ENCODE measurements around the gene NHERF2. TPM values are rescaled to one million over a fixed set of nuclear protein-coding genes. Genes with fewer than 3 reads are reported as not detected.

Gene NHERF2
- total RNA-seq, 5 donors from 2014 or later (not counting 1 experiment from before 2014, with no cell fraction given): 2.9 to 6.8 (median 5.8) TPM

- no peaks in the 10 kb centered on the region for H3K4me1 ChIP-seq (ENCODE audit: control insufficient read depth in 1 of 2, extremely low read depth in 1 of 2, insufficient read depth in 2 of 2, low read length in 2 of 2)
- no peaks in the 10 kb centered on the region for H3K9me3 ChIP-seq
- Mint-ChIP-seq H3K27ac (no peak overlapping the region), H3K36me3 (peaks cover 12% of the 10 kb centered on the region), H3K9me3 (no peaks in the 10 kb centered on the region), H3K27me3 (no peaks in the 10 kb centered on the region), H3K4me3 (no peak overlapping the region), H3K4me1 (no peaks in the 10 kb centered on the region)
- no peak for ATAC-seq (replicated peaks in 1 of 4)
- H3K4me3 ChIP-seq (ENCODE audit: control insufficient read depth in 1 of 2, extremely low read depth in 1 of 2, low read length in 1 of 2): no peak overlapping the region
- peaks cover 34 to 73% of the 10 kb centered on the region in 2 donors for H3K36me3 ChIP-seq (ENCODE audit: control insufficient read depth in 2 of 2, extremely low read depth in 1 of 2, insufficient read depth in 1 of 2, low read length in 1 of 2)
- no peaks in the 10 kb centered on the region for H3K27me3 ChIP-seq (replicated peaks in 1 of 2; ENCODE audit: control insufficient read depth in 2 of 2, extremely low read depth in 1 of 2, insufficient read depth in 2 of 2, low read length in 1 of 2)
- DNase-seq: no peak
- 95% methylated on average over 16 of the region's 19 CpGs for WGBS (ENCODE audit: insufficient coverage)
- CTCF ChIA-PET: no interaction called here
- H3K27ac ChIP-seq (ENCODE audit: low read length): no peak overlapping the region
- POLR2A ChIA-PET: no interaction called here
Measured at GRCh38 chr16:2056681-2057407, 30.1 kb downstream of the NHERF2 start.

DNA sequence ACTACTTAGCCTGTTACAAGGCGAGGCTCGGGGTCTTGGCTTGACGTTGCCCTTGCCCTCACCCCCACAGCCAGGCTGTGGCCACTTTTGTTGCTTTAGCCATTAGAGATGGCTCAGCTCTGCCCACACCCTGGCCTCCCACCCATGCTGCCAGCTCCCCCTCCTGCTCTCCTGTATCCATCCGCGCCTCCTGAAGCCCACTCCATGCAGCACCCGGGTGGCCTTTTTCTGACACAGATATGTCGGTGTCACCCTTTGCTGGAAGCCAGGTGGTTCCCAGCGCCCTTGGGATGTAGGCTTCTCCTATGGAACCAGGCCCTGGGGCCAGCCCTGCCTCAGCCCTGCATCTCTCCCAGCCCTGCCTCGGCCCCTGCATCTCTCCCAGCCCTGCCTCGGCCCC is 30.7 kb downstream of the NHERF2 start:
- Mint-ChIP-seq H3K27me3 (no peaks in the 10 kb centered on the region), H3K9me3 (no peaks in the 10 kb centered on the region), H3K4me3 (no peak overlapping the region), H3K4me1 (no peaks in the 10 kb centered on the region), H3K27ac (no peak overlapping the region), H3K36me3 (peaks cover 11% of the 10 kb centered on the region)
- Histone ChIP-seq H3K4me3 (ENCODE audit: control insufficient read depth in 1 of 2, extremely low read depth in 1 of 2, low read length in 1 of 2) (no peak overlapping the region), H3K27ac (ENCODE audit: low read length) (no peak overlapping the region), H3K27me3 (replicated peaks in 1 of 2; ENCODE audit: control insufficient read depth in 2 of 2, extremely low read depth in 1 of 2, insufficient read depth in 2 of 2, low read length in 1 of 2) (no peaks in the 10 kb centered on the region), H3K9me3 (no peaks in the 10 kb centered on the region), H3K4me1 (ENCODE audit: control insufficient read depth in 1 of 2, extremely low read depth in 1 of 2, insufficient read depth in 2 of 2, low read length in 2 of 2) (no peaks in the 10 kb centered on the region), H3K36me3 (ENCODE audit: control insufficient read depth in 2 of 2, extremely low read depth in 1 of 2, insufficient read depth in 1 of 2, low read length in 1 of 2) (peaks cover 34 to 73% of the 10 kb centered on the region in 2 donors)
- ChIA-PET POLR2A (no interaction called here), CTCF (no interaction called here)
- no peak for ATAC-seq (replicated peaks in 1 of 4)
- no peak for DNase-seq
- 97% methylated on average over 7 of the region's 10 CpGs for WGBS (ENCODE audit: insufficient coverage)

DNA sequence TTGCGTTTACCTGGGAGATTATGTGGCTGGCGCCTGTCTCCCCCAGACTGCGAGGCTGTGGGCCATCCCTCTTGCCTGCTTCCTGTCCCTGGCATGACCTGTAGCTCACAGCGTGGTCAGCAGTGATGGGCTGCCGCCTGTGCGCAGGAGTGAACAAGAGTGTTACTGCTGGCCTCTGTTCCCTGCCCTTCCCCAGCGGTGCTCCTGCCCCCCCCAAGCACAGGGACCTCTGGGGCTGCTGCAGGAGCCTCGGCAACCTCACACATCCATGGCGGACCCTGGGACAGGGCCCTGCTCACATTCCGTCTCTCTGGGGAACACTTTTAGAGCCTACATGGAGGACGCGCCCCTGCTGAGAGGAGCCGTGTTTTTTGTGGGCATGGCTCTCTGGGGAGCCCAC is 31.7 kb downstream of the NHERF2 start:
- Histone ChIP-seq H3K27ac (ENCODE audit: low read length) (no peak overlapping the region), H3K4me1 (ENCODE audit: control insufficient read depth in 1 of 2, extremely low read depth in 1 of 2, insufficient read depth in 2 of 2, low read length in 2 of 2) (no peaks in the 10 kb centered on the region), H3K4me3 (ENCODE audit: control insufficient read depth in 1 of 2, extremely low read depth in 1 of 2, low read length in 1 of 2) (no peak overlapping the region), H3K36me3 (ENCODE audit: control insufficient read depth in 2 of 2, extremely low read depth in 1 of 2, insufficient read depth in 1 of 2, low read length in 1 of 2) (peaks cover 35 to 71% of the 10 kb centered on the region in 2 donors), H3K27me3 (replicated peaks in 1 of 2; ENCODE audit: control insufficient read depth in 2 of 2, extremely low read depth in 1 of 2, insufficient read depth in 2 of 2, low read length in 1 of 2) (no peaks in the 10 kb centered on the region), H3K9me3 (no peaks in the 10 kb centered on the region)
- ChIA-PET CTCF (no interaction called here), POLR2A (no interaction called here)
- DNase-seq: no peak
- H3K9me3 Mint-ChIP-seq: no peaks in the 10 kb centered on the region
- H3K4me3 Mint-ChIP-seq: no peak overlapping the region
- no peak for ATAC-seq (replicated peaks in 1 of 4)
- no peaks in the 10 kb centered on the region for H3K27me3 Mint-ChIP-seq
- WGBS (ENCODE audit: insufficient coverage): 98% methylated on average over 11 of the region's 13 CpGs
- no peaks in the 10 kb centered on the region for H3K4me1 Mint-ChIP-seq
- H3K27ac Mint-ChIP-seq: no peak overlapping the region
- peaks cover 7% of the 10 kb centered on the region for H3K36me3 Mint-ChIP-seq

- Mint-ChIP-seq H3K4me3 (no peak overlapping the region), H3K27me3 (no peaks in the 10 kb centered on the region), H3K9me3 (no peaks in the 10 kb centered on the region), H3K4me1 (no peaks in the 10 kb centered on the region), H3K36me3 (peaks cover 10% of the 10 kb centered on the region), H3K27ac (no peak overlapping the region)
- H3K27ac ChIP-seq (ENCODE audit: low read length): no peak overlapping the region
- H3K4me3 ChIP-seq (ENCODE audit: control insufficient read depth in 1 of 2, extremely low read depth in 1 of 2, low read length in 1 of 2): no peak overlapping the region
- H3K9me3 ChIP-seq: no peaks in the 10 kb centered on the region
- H3K27me3 ChIP-seq (replicated peaks in 1 of 2; ENCODE audit: control insufficient read depth in 2 of 2, extremely low read depth in 1 of 2, insufficient read depth in 2 of 2, low read length in 1 of 2): no peaks in the 10 kb centered on the region
- CTCF ChIA-PET: interaction anchor here in 1 of 2 donors (0.7 kb wide), 1 partner anchor 29 kb away, joined by 11 read pairs; no protein-coding TSS in a partner anchor
- POLR2A ChIA-PET: no interaction called here
- no peaks in the 10 kb centered on the region for H3K4me1 ChIP-seq (ENCODE audit: control insufficient read depth in 1 of 2, extremely low read depth in 1 of 2, insufficient read depth in 2 of 2, low read length in 2 of 2)
- peaks cover 39 to 71% of the 10 kb centered on the region in 2 donors for H3K36me3 ChIP-seq (ENCODE audit: control insufficient read depth in 2 of 2, extremely low read depth in 1 of 2, insufficient read depth in 1 of 2, low read length in 1 of 2)
- ATAC-seq (replicated peaks in 1 of 4) (no peak), DNase-seq (no peak)
- 100% methylated on average over 1 of the region's 10 CpGs for WGBS (ENCODE audit: insufficient coverage)
Measured at GRCh38 chr16:2058872-2059271, 32.2 kb downstream of the NHERF2 start.

- peaks cover 40 to 67% of the 10 kb centered on the region in 2 donors for H3K36me3 ChIP-seq (ENCODE audit: control insufficient read depth in 2 of 2, extremely low read depth in 1 of 2, insufficient read depth in 1 of 2, low read length in 1 of 2)
Measured at GRCh38 chr16:2060346-2060745, 33.6 kb downstream of the NHERF2 start.

DNA sequence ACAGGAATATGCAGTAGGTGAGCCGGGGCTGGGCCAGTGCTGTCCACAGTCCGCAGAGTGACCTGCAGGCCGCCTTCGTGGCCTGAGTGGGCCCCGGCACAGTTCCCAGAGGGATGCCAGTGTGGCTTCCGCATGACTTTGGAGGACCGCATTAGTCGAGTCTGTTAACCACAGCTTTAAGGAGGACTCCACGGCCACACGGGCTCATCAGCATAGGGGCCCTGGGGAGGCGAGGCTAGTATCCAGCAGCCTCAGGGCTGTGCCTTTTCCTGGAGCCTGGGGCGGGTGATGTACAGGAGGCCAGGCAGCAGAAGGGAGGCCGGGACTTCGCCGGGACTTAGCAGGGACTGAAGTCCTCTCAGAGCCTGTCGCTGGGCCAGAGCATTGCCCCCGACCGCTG is 34.3 kb downstream of the NHERF2 start:
- Histone ChIP-seq H3K4me3 (ENCODE audit: control insufficient read depth in 1 of 2, extremely low read depth in 1 of 2, low read length in 1 of 2) (no peak overlapping the region), H3K4me1 (ENCODE audit: control insufficient read depth in 1 of 2, extremely low read depth in 1 of 2, insufficient read depth in 2 of 2, low read length in 2 of 2) (peaks cover 0 to 5% of the 10 kb centered on the region in 2 experiments), H3K27ac (ENCODE audit: low read length) (no peak overlapping the region), H3K27me3 (replicated peaks in 1 of 2; ENCODE audit: control insufficient read depth in 2 of 2, extremely low read depth in 1 of 2, insufficient read depth in 2 of 2, low read length in 1 of 2) (no peaks in the 10 kb centered on the region), H3K9me3 (no peaks in the 10 kb centered on the region), H3K36me3 (ENCODE audit: control insufficient read depth in 2 of 2, extremely low read depth in 1 of 2, insufficient read depth in 1 of 2, low read length in 1 of 2) (peaks cover 46 to 71% of the 10 kb centered on the region in 2 donors)
- POLR2A ChIA-PET: no interaction called here
- peaks cover 10% of the 10 kb centered on the region for H3K36me3 Mint-ChIP-seq
- WGBS (ENCODE audit: insufficient coverage): 97% methylated on average over 17 of the region's 18 CpGs
- H3K4me1 Mint-ChIP-seq: no peaks in the 10 kb centered on the region
- no peak overlapping the region for H3K27ac Mint-ChIP-seq
- no peaks in the 10 kb centered on the region for H3K27me3 Mint-ChIP-seq
- no peak overlapping the region for H3K4me3 Mint-ChIP-seq
- CTCF ChIA-PET: no interaction called here
- DNase-seq (no peak), ATAC-seq (replicated peaks in 1 of 4) (no peak)
- H3K9me3 Mint-ChIP-seq: no peaks in the 10 kb centered on the region

More at GRCh38 chr16:2060346-2060745, 33.6 kb downstream of the NHERF2 start:
- no peaks in the 10 kb centered on the region for H3K27me3 ChIP-seq (replicated peaks in 1 of 2; ENCODE audit: control insufficient read depth in 2 of 2, extremely low read depth in 1 of 2, insufficient read depth in 2 of 2, low read length in 1 of 2)
- Mint-ChIP-seq H3K4me3 (no peak overlapping the region), H3K9me3 (no peaks in the 10 kb centered on the region), H3K36me3 (peaks cover 10% of the 10 kb centered on the region), H3K27me3 (no peaks in the 10 kb centered on the region), H3K27ac (no peak overlapping the region), H3K4me1 (no peaks in the 10 kb centered on the region)
- ATAC-seq (replicated peaks in 1 of 4) (no peak), DNase-seq (no peak)
- no peaks in the 10 kb centered on the region for H3K9me3 ChIP-seq
- H3K4me3 ChIP-seq (ENCODE audit: control insufficient read depth in 1 of 2, extremely low read depth in 1 of 2, low read length in 1 of 2): no peak overlapping the region
- ChIA-PET CTCF (no interaction called here), POLR2A (interaction anchor here in 1 of 2 donors (0.5 kb wide), 1 partner anchor 219 kb away, joined by 4 read pairs; no protein-coding TSS in a partner anchor)
- peaks cover 0 to 1% of the 10 kb centered on the region in 2 experiments for H3K4me1 ChIP-seq (ENCODE audit: control insufficient read depth in 1 of 2, extremely low read depth in 1 of 2, insufficient read depth in 2 of 2, low read length in 2 of 2)
- WGBS (ENCODE audit: insufficient coverage): 89% methylated on average over 17 of the region's 17 CpGs
- H3K27ac ChIP-seq (ENCODE audit: low read length): no peak overlapping the region
